ENCODE results near the gene HOXB2.
"Not testable (repeated sequence)": the region's sequence is repeated elsewhere in the genome, so short reads cannot be mapped to it uniquely, and the experiment has no call there.

HOXB2 gene

DNA sequence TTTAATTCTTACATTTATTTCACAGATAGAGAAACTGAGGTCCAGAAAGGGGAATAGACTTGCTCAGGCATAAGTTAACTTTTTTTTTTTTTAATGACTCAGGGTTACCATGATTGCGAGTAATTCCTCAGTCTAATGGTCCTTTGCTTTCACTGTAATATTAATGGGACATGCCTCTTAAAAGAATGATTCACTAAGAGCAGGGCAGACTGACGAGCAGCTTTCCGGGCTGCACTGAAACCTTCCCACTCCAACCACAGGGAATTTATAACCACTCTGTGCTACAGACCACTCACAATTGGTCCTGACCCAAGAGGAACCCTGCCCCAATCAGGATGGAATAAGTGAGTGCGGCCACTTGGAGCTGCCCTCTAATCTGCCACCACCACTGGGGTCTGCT lies 5.7 kb downstream of the HOXB2 start:
- DNase-seq = no peak

DNA sequence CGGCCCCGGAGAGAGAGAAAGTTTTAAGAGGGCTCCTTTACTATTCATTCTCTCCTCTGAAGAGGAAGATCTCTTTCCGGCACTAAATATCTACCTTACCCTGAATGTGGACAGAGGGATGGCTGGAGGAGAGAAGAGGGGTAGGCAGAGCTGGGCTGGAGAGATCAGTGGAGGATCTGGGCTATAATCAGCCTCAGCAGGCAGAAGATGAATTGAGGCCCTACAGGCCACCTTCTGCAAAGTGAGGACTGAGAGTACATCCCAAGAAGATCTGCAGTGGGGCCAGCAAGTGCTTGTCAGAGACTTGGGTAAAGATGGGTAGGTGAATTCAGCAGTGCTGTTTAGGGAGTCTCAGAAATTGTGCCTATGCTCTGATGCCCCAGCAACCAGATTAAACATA lies 7.6 kb downstream of the HOXB2 start:
- no peak for DNase-seq

DNA sequence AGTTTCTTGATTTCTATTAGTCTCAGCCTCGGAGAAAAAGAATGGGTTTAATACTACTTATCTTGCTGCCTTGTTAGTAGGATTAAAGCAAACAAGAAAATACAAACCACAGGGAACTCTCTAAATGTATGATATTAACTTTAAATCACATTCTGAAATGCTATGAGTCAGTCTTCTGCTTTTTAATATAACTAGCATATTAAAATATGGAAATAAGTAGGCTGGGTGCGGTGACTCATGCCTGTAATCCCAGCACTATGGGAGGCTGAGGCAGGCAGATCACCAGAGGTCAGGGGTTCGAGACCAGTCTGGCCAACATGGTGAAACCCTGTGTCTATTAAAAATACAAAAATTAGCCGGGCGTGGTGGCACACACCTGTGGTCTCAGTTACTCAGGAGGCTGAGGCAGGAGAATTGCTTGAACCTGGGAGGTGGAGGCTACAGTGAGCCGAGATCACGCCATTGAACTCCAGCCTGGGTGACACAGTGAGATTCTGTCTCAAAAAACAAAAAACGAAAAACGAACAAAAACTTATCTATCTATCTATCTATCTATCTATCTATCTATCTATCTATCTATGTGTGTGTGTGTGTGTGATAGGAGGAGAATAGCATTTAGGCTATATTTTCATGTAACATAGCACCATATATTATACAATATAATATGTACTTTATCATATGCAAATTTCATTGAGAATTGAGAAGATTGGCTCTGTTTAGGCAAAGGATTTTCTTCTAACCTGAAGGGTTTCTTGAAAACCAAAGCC lies 8.9 kb downstream of the HOXB2 start:
- not testable (repeated sequence) for DNase-seq

DNA sequence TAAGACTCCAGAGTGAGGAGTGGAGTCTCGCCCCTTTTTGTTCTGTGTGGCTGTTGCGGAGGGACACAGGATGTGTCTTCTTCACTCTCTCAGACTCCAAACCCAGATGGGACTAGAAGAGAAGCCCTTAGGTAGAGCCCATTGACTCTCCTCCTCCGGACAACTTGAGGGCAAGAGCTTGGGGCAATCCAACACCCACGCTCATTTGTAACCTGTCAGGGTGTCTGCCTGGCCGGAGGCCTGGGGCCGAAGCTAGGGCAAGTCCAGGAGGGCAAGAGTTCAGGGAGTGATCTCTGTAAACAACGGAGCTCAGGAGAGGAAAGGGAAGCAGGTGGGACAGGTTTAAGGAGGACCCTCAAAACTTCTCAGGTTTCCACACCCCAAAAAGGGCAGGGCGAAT lies 12.6 kb downstream of the HOXB2 start:
- DNase-seq = no peak

DNA sequence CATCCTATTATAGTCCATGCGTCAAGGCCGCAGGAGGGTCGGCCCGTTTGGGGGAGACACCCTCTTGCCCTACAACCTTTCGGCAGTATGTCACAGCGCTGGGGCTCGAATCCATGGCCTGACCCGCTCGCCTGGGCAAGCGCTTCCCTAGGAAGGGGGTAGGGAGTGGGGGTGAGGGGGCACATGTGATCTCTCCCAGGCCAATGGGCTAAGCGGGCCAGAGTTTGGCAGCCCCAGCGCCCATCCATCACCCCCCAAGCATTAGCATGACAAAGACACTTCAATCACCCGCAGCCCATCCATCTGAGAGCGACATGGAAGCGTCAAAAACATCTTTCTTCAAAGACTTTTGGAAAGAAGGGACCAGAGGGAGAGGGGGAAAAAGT lies 14.0 kb downstream of the HOXB2 start, which contains the start of gene HOXB1:
TSS of gene HOXB1 (minus strand) at position 125 of the 386 bp plus-strand sequence. CDS start at position 18, 107 bp downstream.
- no peak for DNase-seq

DNA sequence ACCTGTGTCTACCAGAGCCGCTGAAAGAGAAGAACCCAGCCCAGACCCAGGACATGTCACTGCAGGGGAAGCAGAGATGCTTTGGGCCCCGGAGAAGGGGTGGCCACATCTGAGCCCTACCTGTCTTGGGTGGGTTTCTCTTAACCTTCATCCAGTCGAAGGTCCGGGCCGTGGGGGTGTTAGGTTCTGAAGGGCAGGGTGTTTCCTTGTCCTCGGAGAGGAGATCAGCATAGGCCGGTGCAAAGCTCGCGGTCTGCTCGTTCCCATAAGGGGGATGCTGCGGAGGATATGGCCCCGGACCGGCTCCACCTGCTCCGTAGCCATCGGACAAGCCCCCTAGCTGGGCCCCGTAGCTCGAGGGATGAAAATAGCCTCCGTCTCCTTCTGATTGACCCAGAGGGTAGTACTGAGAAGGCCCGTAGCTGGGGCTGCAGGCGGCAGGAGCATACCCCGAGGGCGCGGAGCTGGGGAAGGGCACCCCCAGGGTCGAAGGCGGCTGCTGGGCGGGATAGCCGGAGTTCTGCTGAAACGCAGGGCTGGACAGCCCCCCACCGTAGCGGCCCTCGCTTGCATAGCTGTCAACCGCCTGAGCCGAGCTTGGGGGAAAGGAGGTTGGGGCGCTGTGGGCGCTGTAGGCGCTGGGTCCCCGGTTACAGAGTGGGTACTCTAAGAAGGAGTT lies 14.6 kb downstream of the HOXB2 start:
- no peak for DNase-seq

DNA sequence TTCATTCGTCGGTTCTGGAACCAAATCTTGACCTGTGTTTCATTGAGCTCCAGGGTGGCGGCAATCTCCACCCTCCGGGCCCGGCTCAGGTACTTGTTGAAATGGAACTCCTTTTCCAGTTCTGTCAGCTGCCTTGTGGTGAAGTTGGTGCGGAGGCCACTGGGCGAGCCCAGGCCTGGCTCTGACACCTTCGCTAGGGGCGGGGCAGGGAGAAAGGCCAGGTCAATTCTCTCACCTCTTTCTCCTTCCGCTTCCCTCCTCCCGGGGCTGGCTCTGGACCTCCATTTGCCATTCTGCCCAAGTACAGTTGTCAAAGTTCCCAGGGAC lies 15.3 kb downstream of the HOXB2 start:
- DNase-seq = no peak

DNA sequence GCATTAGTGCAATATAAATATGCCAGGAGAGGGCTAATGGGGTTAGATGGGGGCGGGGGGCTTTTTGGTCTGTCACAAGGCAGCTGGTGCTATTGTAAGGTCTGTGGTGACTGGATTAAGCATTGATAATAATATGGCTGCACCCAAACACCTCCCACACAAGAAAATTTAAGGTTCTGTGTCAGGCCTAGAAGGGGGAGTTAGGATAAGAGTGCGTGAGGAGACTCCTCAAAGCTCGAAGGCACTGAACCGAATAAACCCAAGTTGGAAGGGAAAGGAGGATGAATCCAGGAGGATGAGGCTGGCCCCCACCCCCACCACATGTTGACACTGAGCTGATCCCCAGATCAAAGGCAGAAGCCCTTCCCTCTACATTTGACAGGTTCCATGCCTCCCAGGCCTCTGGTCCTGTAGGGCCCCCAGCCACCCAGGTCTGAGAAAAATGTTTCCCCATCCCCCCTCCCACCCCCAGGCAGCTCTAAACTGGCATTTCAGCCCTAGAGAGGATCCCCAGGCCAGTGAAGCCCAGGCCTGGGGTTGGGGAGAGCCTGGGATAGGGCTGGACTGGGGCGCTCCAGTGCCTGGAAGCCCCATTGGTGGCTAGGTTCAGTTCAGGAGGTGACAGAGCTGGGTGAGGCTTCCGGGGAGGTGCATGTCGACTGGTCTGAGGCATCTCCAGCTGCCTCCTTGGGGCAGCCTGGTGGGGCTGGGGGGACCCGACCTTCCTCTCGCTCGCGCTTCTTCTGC lies 15.8 kb downstream of the HOXB2 start:
- DNase-seq = no peak

DNA sequence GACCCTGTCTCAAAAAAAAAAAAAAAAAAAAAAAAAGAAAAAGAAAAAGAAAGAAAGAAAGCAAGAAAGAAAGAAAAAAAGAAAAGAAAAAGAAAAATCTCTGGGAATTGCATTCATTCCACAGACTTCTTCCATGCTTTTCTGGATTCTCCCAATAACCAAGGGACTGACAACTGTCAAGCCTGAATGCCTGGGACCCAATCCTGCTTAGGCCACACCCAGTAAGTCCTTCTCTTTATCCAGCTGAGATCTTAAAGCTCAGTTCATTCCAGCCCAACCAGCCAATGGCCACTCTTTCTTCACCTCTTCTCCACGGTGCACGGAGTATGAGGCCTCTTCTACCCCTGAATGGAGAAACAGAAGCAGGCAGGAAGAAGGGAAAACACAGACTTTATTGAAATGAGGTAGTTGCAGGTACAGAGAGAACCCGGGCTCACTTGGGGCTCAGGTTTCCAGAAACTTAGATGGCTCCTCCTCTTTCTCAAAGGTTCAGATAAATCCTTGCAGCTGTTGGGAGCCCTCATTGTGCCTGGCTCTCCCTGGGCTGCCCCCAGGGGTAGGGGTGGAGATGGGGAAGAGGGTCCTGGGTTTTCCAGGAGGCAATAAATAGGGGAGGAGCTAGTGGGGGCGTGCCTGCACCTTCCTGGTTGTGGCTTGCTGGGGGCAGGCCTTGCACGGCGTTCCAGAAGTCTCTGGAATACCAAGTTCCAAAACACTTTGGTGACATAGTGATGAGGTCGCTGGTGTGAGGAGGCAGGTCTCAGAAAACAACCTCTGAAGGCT lies 16.6 kb downstream of the HOXB2 start:
- DNase-seq = no peak

DNA sequence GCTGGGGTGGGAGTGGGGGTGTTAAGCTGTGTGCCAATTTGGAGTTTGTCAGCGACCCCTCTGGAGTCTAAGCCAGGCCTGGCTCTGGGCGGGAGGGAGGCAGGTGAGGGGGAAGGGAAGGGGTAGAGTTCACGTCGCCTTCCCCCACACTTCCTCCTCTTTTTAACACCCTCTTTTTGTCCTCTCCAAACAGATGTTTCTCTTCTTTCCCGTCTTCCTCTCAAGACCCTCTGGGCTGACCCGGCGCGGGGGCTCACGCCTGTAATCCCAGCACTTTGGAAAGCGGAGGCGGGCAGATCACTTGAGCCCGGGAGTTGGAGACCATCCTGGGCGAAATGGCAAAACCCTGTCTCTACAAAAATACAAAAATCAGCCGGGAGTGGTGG lies 17.4 kb downstream of the HOXB2 start:
- no peak for DNase-seq

DNA sequence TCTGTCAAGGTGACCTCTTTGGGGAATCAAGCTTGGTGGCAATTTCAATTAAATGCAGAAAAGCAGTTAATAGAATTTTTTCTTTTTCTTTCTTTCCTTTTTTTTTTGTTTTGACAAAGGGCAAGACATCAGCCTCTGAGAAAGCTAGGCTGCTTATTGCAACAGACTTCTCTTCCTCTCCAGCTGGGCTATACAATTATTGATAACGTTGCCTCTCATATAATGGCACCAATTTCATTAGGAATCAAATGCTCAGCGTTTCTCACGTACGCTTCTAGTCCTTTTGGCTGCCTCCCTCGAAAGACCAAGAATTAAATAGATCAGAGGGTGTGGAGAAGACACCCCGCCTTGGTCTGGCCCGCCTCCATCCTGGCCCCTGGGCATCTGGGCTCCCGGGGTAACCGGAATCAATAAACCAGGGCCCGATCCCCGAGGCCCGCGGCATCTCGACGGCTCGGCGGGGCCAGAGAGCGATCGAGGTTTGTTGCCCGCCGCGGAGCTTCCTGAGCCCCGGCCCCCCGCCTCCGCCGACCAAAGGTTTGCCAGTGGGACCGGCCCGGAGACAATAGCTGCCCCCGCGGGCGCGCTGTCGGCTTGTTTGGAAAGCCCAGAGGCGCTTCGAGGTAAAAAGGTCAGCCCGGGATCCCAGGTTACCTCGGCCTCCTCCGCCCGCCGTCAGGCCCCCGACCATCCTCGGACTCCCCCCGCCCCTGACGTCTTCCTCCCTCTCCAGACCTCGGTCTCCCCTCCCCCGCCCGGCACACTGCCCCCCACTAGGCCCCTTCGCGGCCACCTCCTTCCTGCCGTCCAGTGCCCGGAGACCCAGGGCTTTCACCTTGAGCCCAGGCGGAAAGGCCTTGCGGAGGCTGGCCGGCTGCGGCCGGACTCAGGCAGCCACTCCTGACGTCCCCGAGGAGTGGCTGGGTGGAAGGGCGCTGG lies 18.0 kb downstream of the HOXB2 start:
- no peak for DNase-seq

DNA sequence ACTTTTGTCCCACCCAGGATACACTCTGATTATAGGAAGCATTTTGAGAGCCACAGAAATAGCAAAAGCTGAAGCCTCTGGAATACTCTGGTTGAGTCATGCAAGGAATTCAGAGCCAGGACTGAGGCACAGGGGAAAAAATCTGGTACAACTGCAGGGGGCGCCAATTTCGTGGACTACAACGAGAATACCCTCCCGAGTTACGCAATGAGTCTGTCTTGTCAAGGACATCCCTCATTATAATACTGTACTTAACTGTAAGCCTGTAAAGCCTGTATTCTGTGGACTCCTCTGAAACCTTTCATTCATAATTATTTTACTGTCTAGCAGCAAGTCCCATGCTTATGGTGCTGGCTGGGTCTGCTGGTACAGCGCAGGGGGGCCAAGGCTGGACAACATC lies 21.9 kb downstream of the HOXB2 start:
- no peak for DNase-seq

DNA sequence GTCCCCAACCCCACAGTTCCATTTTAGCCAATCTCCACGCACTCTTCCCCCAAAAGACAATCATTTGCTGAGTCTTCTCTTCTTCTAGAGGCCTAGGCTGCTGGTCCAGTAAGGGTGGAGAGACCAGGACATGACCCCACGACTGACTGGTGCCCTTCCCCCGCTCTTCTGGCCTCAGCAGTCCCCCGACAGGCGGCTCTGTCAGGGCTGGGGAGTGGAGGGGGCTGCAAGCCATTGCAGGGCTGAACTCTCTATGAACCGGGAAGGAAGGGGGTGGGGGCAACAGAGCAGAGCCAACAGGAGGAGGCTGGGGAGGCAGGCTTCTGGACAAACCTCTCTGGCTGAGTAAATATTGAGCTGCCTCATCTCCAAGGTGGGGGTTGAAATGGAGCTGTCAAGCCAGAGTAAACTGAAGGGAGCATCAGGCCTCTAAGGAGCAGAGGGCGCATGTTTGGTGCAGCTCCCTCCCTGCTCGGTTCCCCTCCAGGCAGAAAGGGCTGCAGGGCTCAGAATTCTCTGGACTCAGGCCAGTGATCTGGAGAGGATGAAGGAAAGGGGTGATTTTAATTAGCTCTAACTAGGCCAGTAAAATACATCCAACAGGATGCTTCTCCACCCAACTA lies 22.8 kb downstream of the HOXB2 start:
- DNase-seq = no peak

DNA sequence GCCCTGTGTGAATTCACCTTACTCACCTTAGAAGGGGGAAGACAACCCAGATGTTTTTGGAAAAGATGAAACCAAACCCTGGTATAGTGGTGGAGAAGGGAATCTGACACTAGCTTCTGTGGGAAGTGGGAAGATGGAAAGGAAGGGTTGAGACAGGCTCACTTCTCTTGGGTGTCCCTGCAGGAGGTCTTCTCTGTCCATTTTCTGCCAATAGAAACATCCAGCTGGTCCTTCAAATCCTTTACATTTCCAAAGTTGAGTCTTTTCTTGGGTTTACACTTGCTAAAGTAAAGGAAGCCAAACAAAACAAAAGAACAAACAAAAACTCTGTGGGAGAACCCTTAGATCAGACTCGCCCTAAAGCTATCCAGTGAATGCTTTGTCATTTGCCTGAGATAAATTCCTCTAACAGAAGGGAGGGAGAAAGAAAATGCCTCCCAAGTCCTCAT lies 24.3 kb downstream of the HOXB2 start:
- DNase-seq = no peak

DNA sequence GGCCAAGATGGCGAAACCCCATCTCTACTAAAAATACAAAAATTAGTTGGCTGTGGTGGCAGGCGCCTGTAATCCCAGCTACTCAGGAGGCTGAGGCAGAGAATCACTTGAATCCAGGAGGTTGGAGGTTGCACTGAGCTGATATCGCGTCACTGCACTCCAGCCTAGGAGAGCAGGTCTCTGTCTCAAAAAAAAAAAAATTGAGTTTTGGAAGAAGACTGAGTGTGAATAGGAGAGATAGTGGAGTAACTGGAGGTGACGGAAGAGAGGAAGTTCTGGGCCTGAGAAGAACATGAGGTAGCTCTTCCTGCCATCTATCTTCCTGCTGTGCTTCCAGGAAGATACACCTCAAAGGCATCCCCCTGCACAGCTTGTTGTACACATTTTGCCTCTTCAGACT lies 25.5 kb downstream of the HOXB2 start:
- DNase-seq = no peak

DNA sequence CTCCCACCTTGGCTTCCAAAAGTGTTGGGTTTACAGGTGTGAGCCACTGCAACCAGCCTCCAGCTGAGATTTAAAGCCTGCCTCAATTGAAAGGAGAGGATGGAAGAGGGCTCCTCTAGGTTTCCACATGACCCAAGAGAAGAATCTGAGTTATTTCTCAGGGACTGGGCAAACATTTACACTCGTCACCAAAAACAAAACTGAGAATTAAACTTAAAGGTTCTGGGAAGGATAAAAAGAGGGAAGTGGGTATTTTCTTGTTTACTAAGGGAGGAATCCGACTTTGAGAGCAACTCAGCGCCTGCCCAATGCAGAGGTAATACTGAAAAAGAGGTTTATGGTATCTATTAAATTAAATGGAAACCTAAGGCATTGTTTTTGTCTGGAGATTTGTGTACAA lies 27.4 kb downstream of the HOXB2 start:
- DNase-seq = no peak

DNA sequence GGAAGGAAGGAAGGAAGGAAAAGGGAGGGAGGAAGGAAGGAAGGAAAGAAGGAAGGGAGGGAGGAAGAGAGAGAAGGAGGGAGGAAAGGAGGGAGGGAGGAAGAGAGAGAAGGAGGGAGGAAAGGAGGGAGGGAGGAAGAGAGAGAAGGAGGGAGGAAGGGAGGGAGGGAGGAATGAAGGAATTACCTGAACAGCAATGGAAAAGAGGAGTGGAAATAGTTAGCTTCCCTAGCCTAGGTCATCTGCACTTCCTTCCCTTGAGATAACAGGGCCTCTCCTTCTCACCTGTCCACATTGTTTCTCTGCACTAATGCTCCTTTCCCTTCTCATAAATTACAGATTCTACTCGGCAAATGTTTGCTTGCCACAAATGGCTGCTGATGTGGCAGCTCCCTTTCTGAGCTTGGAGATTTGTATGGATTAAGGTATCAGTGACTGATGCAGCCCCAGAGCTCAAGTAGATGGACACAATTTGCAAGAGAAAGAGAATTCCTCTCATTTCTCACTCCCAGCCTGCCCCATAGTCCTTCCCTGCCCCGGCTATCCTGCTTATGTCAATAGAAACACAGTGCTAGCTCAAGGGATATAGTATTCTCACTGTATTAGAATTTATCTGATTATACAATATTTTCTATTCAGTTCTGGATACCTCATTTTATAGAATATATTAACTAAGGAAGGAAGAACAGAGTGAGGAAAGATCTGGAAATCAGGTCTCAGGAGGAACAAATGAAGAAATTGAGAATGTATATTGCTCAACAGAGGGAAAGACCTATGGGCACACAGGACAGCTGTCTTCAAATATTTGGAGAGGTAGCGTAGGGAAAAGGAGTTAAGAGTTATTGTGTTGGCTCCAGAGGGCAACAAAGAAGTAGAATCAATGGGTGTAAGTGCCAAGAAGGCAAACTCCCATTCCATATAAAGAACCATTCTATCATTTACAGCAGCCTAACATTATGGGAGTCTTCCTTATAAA lies 28.7 kb downstream of the HOXB2 start:
- DNase-seq = no peak

DNA sequence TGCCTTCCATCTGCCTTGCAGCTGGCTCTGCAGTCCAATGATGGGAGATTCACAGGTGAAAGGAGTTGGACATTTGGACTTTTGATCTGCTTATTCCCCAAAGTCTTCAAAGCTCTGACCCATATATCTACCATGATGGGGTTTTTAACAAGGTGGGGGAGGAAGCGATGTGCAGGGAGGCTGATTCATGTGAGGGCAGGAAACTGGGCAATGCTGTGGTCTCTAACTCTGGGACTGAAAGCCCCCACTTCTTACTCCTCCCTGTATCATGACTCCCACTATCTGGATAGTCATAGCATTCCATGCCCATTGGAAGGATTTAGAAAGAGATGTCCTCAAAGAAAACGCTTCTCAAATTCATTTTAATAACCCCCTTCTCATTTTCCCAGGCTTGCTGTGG lies 30.4 kb downstream of the HOXB2 start:
- DNase-seq = no peak

DNA sequence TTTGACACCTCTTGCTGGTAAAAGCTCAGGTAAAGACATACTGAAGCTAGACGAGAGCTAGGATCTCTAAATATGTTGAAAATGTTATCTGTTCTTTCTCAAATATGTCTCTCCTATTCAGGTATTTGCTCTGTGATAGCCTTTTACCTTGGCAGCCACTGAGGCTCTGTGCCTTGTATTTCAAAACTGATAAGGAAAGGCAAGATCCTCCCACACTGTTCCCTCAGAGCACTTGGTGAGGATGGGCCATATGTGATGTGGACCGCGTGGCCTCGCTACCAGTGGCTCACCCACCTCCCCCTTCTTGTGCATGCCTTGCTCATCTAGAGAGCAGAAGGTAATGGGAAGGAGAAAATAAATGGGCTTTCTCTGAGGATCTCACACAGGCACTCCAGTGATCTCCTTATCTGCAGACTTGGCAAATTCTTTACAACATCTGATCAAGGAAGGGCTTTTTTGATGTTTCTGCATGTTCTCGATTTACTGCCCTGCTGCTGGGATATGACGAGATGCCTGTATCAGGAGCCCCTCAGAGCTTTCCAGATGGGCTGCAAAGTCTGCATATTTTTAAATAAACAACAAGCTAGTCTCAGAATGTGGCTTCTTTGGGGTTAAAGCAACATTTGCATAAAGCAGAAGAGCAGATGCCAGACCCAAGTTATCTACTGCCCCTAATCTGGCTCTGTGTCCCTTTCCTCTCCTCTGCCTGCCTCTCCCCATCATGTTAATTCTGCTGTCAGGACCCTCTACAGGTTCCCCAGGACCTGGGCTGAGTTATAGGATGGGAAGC lies 31.0 kb downstream of the HOXB2 start:
- no peak for DNase-seq
